Spleen (tissue), 7 donors: Measurements from ENCODE around the gene GJD2.

Source experiments
- CTCF ChIP-seq, 11 experiments: fragments of 200-600 bp in 7 of 11; fragments of 450-650 bp in 4 of 11; sonication (generic) in 4 of 11; IDR thresholded peaks in 8 of 11; conservative IDR thresholded peaks in 3 of 11; 1 replicate in 7 of 11; 2 replicates in 4 of 11; pipeline versions ENCODE4 v1.4.0 to v1.8.0; 2016 to 2021; ENCODE audit warnings: antibody characterized with exemption in 11 of 11, inconsistent platforms in 4 of 11, mild to moderate bottlenecking in 1 of 11
- POLR2A ChIP-seq, 3 donors: fragments of 450-650 bp; IDR thresholded peaks; one replicate each; pipeline ENCODE4 v1.5.1; 2017; ENCODE audit warnings: antibody characterized with exemption in 3 of 3, mild to moderate bottlenecking in 1 of 3
- donor health status: DM: no; HTN: no; CAD: no; lungs with moderate emphysema.
- donor health status: DM: no; HTN: no; CAD: no.
- donor health status: DM: no; HTN: no; CAD: no.

- TF ChIP-seq CTCF (IDR thresholded peaks at IDR 0.05 in 8 of 11, conservative IDR thresholded peaks at IDR 0.05 in 3 of 11), result no peak
- TF ChIP-seq POLR2A (IDR thresholded peaks at IDR 0.05), result no peak
These were observed 14.9 kb upstream of the GJD2 start for GRCh38 chr15:34769711-34770110.
